HG02678 (cell line): ENCODE results near the gene MYO18A.

ENCODE experiments used
- ATAC-seq: cut with Tn5 transposase; IDR thresholded peaks from one replicate; pipeline ENCODE4 v1.9.1; 2021; ENCODE audit warnings: mild to moderate bottlenecking, moderate library complexity; ENCODE audit not compliant: unreplicated experiment

Gene MYO18A

GRCh38 chr17:29168079-29168758, 12.0 kb downstream of the MYO18A start:
- no peak for ATAC-seq

DNA sequence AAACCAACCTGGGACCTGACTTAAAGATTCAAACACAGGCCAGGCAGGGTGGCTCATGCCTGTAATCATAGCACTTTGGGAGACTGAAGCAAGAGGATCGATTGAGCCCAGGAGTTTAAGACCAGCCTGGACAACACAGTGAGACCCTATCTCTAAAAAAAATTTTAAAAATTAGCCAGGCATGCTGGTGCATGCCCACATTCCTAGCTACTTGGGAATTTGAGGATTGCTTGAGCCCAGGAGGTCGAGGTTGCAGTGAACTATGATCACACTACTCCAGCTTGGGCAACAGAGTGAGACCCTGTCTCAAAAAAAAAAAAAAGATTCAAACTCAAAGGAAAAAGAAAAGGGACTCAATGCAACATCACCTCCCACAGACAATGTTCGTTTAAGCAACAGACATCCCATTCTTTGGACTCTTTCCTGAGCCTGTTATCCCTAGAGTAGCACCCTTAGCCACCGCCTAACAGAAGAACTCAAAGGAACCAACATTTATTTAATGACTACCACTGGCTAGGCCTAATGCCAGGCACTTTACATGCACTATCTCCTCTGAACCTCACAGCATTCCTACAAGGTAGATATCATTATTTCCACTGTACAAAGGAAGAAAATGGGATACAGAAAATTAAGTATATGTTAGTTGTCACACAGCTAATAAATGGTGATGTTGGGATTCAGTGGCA, 12.7 kb downstream of the MYO18A start:
- no peak for ATAC-seq

DNA sequence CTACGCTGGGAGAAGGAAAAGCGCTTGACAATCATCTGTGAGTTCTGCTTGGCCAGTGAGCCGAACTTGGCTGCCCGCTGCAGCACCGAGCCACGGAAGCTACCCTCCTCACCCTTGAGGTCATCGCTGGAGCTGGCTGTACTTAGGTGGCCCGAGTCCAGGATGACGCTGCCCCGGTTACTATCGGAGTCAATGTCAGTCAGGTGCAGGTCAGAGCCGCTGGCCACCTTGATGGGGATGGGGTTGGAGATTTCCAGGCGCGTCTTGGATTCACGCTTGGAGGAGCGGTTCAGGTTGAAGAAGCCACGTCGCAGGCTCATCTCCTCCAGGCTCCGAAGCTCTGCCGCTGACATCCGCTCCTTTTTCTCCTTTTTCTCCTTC, 13.7 kb downstream of the MYO18A start:
- ATAC-seq: no peak

- ATAC-seq: no peak
Measured at GRCh38 chr17:29165800-29166506, 14.2 kb downstream of the MYO18A start.

DNA sequence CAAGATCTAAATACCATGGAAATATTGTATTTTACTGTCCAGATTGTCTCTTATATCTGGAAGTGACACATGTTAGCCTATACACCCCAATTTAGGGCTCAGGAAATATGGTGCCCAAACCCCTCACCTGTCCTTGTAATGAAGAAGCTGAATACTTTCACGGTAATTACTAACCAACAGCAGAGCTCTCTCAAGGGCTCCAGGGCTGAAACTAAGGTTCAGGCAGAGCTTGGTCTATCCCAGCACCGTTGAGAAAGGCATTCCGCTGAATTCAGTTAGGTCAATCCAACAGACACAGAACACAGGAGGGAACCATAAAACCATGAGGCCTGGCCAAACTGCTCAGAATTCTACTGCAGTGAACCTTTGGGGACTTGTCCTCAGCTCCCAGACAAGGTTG, 14.9 kb downstream of the MYO18A start:
- no peak for ATAC-seq

DNA sequence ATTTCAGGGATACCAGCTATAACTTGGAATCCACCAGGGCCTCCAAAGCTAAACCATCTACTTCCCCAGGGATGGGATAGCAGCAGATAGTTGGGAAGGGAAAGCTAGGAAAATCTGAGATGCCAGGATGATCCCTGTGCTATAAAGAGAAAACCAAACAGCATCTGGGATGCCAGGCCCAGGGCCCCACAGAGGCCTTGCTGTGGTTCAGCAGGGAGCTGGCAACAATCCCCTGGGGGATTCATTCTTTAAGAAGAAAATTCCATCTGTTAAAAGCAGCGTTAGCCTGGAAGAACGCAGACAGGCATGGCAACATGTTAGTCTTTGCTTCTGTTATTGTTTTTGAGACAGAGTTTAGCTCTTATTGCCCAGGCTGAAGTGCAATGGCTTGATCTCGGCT, 16.6 kb downstream of the MYO18A start:
- no peak for ATAC-seq

DNA sequence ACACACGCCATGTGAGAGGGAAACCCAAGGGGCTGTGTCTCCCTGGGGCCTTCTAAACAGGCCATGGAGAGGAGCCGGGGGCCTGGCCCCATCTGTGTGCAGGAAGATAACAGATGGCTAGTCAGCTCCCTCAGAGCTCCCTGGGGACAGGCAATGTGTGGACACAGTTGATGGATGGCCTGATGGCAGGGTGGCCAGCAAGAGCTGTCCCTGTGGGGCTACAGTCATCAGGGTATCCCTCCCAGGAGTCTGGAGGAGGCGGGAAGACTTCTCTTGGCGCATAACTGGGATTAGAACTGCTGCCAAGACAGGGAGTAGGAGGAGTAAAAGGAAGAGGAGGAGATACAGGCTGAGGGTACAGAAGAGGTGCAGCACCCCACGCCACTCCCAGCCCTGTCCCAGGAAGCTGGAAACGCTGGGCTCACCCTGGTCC, 17.3 kb downstream of the MYO18A start:
- ATAC-seq: no peak

DNA sequence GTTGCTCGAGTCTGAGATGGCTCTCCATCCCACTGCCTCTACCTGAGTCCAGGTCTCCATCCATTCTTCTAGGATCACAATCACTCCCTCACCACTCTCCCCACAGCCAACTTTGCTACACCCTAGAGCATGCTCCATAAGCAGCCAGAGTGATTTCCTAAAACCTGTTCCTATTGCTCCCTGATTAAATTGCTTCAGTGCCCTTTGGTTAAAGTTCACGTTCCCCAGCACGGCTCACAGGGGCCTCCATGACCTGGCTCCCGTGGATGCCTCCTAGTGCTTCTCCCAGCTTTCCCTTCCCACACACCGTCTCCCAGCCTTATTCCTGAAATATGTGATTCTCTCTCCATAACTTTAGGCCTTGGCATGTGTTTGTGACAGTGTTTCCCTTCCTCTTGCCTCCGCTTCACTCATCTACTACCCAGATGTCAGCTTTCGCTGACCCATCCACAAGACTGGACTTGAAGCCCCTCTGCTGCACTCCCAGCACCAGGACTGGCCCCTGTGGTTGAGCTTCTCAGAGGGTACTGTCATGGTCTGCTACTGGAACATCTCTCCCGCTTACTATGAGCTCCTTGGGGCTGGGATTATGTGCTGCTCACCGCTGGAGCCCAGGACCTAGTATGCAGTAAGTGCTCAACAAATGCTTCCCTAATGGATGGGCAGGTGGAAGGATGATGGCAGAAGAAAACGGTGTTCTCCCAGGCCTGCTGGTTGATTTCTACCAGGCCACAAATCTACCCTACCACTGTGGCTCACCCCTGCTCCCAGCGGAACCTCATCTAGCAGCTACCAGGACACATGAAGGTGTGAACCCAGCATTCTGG, 17.9 kb downstream of the MYO18A start:
- ATAC-seq: no peak

- no peak for ATAC-seq
Measured at GRCh38 chr17:29160253-29160652, 19.9 kb downstream of the MYO18A start.

DNA sequence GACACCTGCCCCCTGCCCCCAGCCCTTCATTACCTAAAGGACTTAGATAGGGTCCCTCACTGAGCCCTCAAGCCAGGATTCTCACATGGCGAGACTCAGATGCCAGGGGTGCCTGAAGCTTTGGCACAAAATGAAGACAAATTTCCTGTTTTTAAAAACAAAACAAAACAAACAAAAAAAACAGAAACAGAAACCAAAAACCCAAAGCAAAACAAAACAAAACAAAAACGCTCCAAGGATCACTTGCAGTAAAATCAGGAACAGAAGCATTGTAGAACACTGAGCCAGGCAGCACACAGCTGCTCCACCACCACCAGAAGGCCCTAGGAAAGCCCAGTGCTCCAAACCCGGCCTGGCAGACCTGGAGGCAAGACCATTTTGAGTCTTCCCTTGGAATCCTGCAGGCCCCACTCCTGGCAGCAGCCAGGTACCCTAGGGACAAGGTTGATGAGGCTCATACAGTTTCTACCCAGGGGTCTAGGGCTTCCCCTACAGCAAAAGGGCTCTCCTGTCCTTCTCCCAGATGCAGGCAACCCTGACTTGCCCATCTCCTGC, 20.8 kb downstream of the MYO18A start:
- no peak for ATAC-seq

DNA sequence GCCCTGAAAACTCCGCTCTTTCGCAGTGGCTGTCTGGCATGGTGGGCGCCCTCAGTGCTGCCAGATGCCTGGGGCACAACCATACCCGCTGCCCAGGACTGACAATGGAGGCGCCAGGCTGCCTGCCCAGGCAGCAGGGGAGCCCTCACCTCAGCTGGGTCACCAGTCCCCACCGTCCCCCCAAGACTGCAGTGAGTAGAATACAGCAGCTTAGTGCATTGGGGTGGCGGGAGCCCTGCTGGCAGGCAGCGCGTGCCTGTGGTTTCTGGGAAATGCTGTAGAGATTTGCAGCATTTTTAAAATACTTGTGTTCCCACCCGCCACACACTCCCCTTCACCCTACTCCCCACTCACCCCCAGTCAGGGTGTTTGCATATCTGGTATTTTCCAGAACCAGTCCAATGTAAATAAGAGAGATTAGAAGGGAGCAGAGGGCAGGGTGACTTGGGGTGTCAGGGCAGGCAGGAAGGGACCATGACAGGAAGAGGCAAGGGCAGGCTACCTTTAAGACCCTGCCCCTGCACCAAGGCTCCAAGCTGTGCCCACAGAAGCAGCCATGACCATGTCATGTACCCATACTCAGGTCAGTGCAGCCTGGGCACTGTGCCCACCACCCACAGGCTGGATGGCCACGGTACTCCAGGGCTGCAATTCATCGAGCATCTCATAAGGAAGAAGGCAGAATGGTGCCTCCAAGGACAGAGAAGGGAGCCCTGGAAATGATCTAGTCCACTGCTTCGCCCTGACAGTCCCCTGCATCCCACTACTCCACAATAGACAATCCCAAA, 21.5 kb downstream of the MYO18A start:
- ATAC-seq: no peak

DNA sequence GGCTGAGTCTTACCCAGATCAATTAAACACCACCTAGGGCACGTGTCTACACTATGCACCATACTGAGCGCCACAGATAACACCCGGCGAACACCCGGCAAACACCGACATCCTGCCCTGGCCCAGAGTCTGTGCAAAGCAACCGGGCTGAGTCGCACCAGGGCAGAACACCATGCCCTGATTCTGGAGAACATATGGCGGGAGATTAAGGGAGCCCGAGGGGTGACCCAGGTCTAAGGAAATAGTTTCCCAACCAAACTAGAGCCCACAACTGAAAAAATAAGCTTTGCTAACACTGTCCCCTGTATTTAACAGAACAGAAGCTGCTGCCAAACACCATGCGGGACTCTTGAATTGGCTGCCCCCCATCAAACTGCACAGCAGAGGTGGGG, 22.1 kb downstream of the MYO18A start:
- no peak for ATAC-seq

GRCh38 chr17:29157310-29157709, 22.9 kb downstream of the MYO18A start:
- ATAC-seq: no peak

DNA sequence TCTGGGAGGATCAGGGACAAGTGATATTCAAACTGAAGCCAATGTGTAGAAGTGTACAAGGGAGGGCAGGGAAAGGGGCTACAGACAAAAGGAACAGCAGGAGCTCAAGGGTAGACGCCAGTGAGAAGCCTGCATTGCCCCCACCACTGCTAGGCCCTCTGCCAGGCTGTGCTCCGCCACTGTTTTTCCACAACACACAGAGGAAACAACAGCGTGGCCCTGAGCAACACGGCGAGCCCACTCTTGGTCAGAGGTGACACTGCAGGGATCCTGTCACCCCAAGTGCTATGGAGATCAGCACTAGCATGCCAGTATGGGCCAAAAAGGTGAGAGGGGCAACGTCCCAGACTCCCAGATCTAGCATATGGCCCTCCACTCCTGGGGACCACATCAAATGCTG, 23.4 kb downstream of the MYO18A start:
- no peak for ATAC-seq

DNA sequence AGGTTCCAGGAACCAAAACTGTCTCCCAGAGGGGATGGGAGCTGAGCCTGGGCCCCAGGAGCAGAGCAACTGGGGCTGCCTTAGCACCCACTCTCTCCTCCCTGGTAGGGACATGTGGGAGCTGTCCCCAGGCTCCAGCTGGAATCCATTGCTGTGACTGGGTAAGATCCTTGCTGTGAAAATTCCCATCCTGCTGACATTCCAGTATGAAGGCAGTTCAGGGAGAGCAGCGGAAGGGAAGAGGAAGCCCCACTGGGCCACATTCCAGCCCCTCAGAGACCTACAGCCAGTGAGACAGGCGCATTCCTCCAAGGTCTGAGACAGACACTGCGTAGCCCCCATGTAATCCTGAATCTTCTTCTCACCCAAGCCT, 24.2 kb downstream of the MYO18A start:
- ATAC-seq: no peak

DNA sequence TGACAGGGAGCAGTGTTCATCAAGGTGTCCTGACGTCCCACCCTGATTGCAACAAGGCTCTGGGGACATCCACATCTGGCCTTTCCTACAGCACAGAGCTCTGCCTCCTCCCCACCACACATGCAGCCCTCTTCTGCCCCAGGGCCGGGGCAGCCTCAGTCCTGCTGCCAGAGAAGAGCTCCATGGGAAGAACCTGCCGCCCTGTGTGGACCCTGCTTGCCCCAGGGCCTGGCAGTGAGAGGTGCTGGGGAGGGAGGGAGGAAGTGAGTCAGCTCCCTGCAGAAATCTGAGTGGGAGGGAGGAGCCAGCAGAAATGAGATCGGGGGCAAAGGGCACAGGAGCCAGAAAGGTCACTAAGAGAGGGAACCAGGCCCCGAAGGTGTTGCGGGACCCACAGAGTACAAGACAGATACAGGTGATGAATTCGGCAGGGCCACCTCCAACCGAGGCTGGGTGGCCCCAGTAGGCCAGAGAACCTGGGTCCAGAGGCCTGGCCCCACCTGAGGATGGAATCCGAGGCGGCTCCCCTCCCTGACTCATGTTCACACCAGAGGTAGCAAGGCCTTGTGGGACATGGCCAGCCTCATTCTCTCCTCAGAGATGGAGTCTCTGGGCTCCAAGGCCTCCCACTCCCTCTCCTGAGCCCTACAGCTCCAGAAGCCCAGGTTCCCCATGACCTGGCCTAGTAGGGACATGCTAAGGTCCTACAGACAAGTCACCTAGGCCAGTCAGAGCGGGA, 24.8 kb downstream of the MYO18A start:
- no peak for ATAC-seq

GRCh38 chr17:29154516-29155226, 25.5 kb downstream of the MYO18A start:
- ATAC-seq: no peak

DNA sequence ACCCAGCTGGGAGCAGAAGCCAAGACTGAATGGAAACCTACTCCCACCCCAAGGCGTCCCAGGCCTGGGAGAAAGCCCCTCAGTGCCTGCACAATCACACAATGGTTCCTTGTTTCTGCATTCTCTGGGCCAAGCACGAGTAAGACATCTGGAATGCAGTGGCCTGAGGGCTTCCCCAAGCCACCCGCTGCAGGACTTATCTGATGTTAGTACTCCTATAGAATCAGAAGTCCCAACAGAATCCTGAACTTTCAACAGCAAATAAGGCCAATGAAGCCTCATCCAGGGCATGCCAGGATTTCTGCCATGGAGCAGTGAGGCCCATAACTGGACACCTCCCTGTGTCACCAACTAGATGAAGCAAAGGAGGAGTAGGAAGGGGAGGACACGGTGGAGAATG, 28.6 kb downstream of the MYO18A start:
- no peak for ATAC-seq

- ATAC-seq: no peak
Measured at GRCh38 chr17:29150161-29150560, 30.0 kb downstream of the MYO18A start.
